HL-60 (cell line): ENCODE measurements around the gene NFU1.
A peak's percentile ranks its signal among the peaks of the same experiment; 100 is the strongest.

Experiments used
- DNase-seq, 2 experiments: peaks; one replicate each; pipeline ENCODE4 v3.0.0-alpha.2; 2010 to 2020; ENCODE audit warnings: low read depth in 1 of 2, low spot score in 1 of 2
- H3K27ac ChIP-seq: fragments of 250-450 bp; sonication (Bioruptor Pico); replicated peaks from 2 replicates; pipeline ENCODE4 v1.5.1; 2020; ENCODE audit warnings: mild to moderate bottlenecking, moderate library complexity
- H3K27me3 ChIP-seq: fragments of 250-450 bp; sonication (Bioruptor Pico); 2 replicates; pipeline ENCODE4 v1.5.1; 2021; ENCODE audit warnings: mild to moderate bottlenecking, moderate library complexity; ENCODE audit not compliant: insufficient read depth, poor library complexity, severe bottlenecking
- H3K4me3 ChIP-seq: replicated peaks from 2 replicates; pipeline ENCODE4 v1.5.1; 2011; ENCODE audit warnings: mild to moderate bottlenecking, control low read depth, low read length; ENCODE audit not compliant: insufficient read depth
- GABPA ChIP-seq: IDR thresholded peaks from 2 replicates; pipeline ENCODE4 v1.6.1; 2012; ENCODE audit warnings: low read depth
- POLR2AphosphoS5 ChIP-seq: IDR thresholded peaks from 2 replicates; pipeline ENCODE4 v1.6.1; 2012; ENCODE audit warnings: low read depth
- REST ChIP-seq: IDR thresholded peaks from 2 replicates; pipeline ENCODE4 v1.6.1; 2012; ENCODE audit warnings: low read depth; ENCODE audit not compliant: insufficient replicate concordance
- SPI1 ChIP-seq: IDR thresholded peaks from 2 replicates; pipeline ENCODE4 v1.6.1; 2012; ENCODE audit warnings: low read depth, mild to moderate bottlenecking, borderline replicate concordance
- TF ChIP-seq, protein P1 (sequence below): IDR thresholded peaks from one replicate; pipeline ENCODE4 v1.5.1; 2011; ENCODE audit warnings: low read length, control low read depth, inconsistent platforms; ENCODE audit not compliant: insufficient read depth

The NFU1 gene

GRCh38 chr2:69438580-69438979, 1.3 kb upstream of the NFU1 start:
- TF ChIP-seq, protein P1, sequence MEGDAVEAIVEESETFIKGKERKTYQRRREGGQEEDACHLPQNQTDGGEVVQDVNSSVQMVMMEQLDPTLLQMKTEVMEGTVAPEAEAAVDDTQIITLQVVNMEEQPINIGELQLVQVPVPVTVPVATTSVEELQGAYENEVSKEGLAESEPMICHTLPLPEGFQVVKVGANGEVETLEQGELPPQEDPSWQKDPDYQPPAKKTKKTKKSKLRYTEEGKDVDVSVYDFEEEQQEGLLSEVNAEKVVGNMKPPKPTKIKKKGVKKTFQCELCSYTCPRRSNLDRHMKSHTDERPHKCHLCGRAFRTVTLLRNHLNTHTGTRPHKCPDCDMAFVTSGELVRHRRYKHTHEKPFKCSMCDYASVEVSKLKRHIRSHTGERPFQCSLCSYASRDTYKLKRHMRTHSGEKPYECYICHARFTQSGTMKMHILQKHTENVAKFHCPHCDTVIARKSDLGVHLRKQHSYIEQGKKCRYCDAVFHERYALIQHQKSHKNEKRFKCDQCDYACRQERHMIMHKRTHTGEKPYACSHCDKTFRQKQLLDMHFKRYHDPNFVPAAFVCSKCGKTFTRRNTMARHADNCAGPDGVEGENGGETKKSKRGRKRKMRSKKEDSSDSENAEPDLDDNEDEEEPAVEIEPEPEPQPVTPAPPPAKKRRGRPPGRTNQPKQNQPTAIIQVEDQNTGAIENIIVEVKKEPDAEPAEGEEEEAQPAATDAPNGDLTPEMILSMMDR = no peak
- TF ChIP-seq SPI1 (no peak), GABPA (no peak), REST (no peak), POLR2AphosphoS5 (no peak)
- DNase-seq = no peak
- H3K4me3 ChIP-seq = no peak overlapping the region
- no peak overlapping the region for H3K27ac ChIP-seq
- H3K27me3 ChIP-seq = no peaks in the 10 kb centered on the region

GRCh38 chr2:69437751-69438154, 518 bp upstream of the NFU1 start:
- peak in 1 of 2 experiments; percentile 20 for DNase-seq
- TF ChIP-seq, protein P1 = no peak
- no peak for TF ChIP-seq GABPA
- TF ChIP-seq POLR2AphosphoS5 = no peak
- TF ChIP-seq SPI1 = no peak
- no peak for TF ChIP-seq REST

DNA sequence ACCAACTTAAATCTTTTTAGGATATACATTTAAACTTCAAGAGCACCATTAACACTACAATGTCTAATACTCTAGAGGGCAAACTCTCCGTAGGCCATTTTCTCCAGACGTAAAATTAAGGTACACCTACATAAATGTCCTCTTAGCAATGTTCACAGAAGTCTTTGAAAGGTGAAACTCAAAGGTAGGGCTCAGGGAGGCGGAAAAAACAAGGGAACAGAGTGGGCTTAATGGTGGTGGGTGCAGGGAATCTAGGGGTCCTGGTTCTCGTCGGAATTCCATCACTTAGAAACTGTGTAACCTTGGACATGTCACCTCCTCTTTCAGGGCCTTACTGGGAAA, 668 bp downstream of the NFU1 start:
- H3K27ac ChIP-seq = peak overlapping the region; percentile 98
- DNase-seq = no peak
- H3K27me3 ChIP-seq = no peaks in the 10 kb centered on the region
- TF ChIP-seq GABPA (no peak), POLR2AphosphoS5 (no peak), REST (no peak), SPI1 (no peak)
- TF ChIP-seq, protein P1 = no peak
- H3K4me3 ChIP-seq = peak overlapping the region; percentile 83

More at GRCh38 chr2:69437751-69438154, 518 bp upstream of the NFU1 start:
- Histone ChIP-seq H3K27me3 (no peaks in the 10 kb centered on the region), H3K27ac (peak overlapping the region; percentile 98), H3K4me3 (peak overlapping the region; percentile 83)
